ENCODE measurements around the gene ITPR1.

ITPR1 gene

GRCh38 chr3:4508048-4508981 is 15.2 kb downstream of the ITPR1 start:
- in situ Hi-C loops (cut with MboI; ENCODE audit: low sequenced_read_pairs): no loop called here

- in situ Hi-C loops (cut with MboI; ENCODE audit: low sequenced_read_pairs): no loop called here
Measured at GRCh38 chr3:4509043-4509442, 15.9 kb downstream of the ITPR1 start.

GRCh38 chr3:4509983-4510755 is 17.0 kb downstream of the ITPR1 start:
- in situ Hi-C loops (cut with MboI; ENCODE audit: low sequenced_read_pairs): no loop called here

GRCh38 chr3:4511491-4512262 is 18.5 kb downstream of the ITPR1 start:
- in situ Hi-C loops (cut with MboI; ENCODE audit: low sequenced_read_pairs): no loop called here

- in situ Hi-C loops (cut with MboI; ENCODE audit: low sequenced_read_pairs): no loop called here
Measured at GRCh38 chr3:4512895-4513616, 19.9 kb downstream of the ITPR1 start.

- in situ Hi-C loops (cut with MboI; ENCODE audit: low sequenced_read_pairs): no loop called here
Measured at GRCh38 chr3:4514321-4514720, 21.2 kb downstream of the ITPR1 start.

GRCh38 chr3:4514916-4515315 is 21.8 kb downstream of the ITPR1 start:
- in situ Hi-C loops (cut with MboI; ENCODE audit: low sequenced_read_pairs): no loop called here

- in situ Hi-C loops (cut with MboI; ENCODE audit: low sequenced_read_pairs): no loop called here
Measured at GRCh38 chr3:4515916-4516579, 22.9 kb downstream of the ITPR1 start.

GRCh38 chr3:4517093-4517492 is 23.9 kb downstream of the ITPR1 start:
- in situ Hi-C loops (cut with MboI; ENCODE audit: low sequenced_read_pairs): no loop called here

- in situ Hi-C loops (cut with MboI; ENCODE audit: low sequenced_read_pairs): no loop called here
Measured at GRCh38 chr3:4517643-4518311, 24.6 kb downstream of the ITPR1 start.

GRCh38 chr3:4520033-4520816 is 27.1 kb downstream of the ITPR1 start:
- in situ Hi-C loops (cut with MboI; ENCODE audit: low sequenced_read_pairs): no loop called here

GRCh38 chr3:4522947-4523346 is 29.8 kb downstream of the ITPR1 start:
- in situ Hi-C loops (cut with MboI; ENCODE audit: low sequenced_read_pairs): no loop called here

GRCh38 chr3:4523710-4524698 is 30.9 kb downstream of the ITPR1 start:
- in situ Hi-C loops (cut with MboI; ENCODE audit: low sequenced_read_pairs): no loop called here

- in situ Hi-C loops (cut with MboI; ENCODE audit: low sequenced_read_pairs): no loop called here
Measured at GRCh38 chr3:4525560-4526223, 32.5 kb downstream of the ITPR1 start.

GRCh38 chr3:4528320-4528719 is 35.2 kb downstream of the ITPR1 start:
- in situ Hi-C loops (cut with MboI; ENCODE audit: low sequenced_read_pairs): no loop called here

- in situ Hi-C loops (cut with MboI; ENCODE audit: low sequenced_read_pairs): no loop called here
Measured at GRCh38 chr3:4528819-4529600, 35.9 kb downstream of the ITPR1 start.

Data from HL-60/S4 treated with retinoic acid at 250 ng/mL for 4 days and 3 days (cell line).